ENCODE results near the gene ATG4B. TPM values are rescaled to one million over a fixed set of nuclear protein-coding genes. Genes with fewer than 3 reads are reported as not detected.

Gene ATG4B
- total RNA-seq, 4 donors from 2014 or later = 40.4 to 67.1 (median 50.3) TPM

- DNase-seq (ENCODE audit: low spot score) (no peak), ATAC-seq (ENCODE audit: low FRiP score) (no peak)
- TF ChIP-seq CTCF (IDR thresholded peaks at IDR 0.05) = no peak
Observed at GRCh38 chr2:241680044-241680443, 42.6 kb downstream of the ATG4B start.

- TF ChIP-seq CTCF (IDR thresholded peaks at IDR 0.05) = no peak
- DNase-seq (ENCODE audit: low spot score) (no peak), ATAC-seq (ENCODE audit: low FRiP score) (peak; percentile 83)
Observed at GRCh38 chr2:241680827-241681599, 43.5 kb downstream of the ATG4B start.

GRCh38 chr2:241686324-241686649 is 48.8 kb downstream of the ATG4B start:
- no peak for DNase-seq (ENCODE audit: low spot score)
- TF ChIP-seq CTCF (IDR thresholded peaks at IDR 0.05) = no peak
- ATAC-seq (ENCODE audit: low FRiP score) = no peak

GRCh38 chr2:241686650-241687425 is 49.3 kb downstream of the ATG4B start, which contains the start of gene DTYMK:
DTYMK (minus strand) TSS chr2:241686815; CDS start chr2:241686783, 32 bp downstream.
- peak; percentile 85 for DNase-seq (ENCODE audit: low spot score)
- peak; percentile 99 for ATAC-seq (ENCODE audit: low FRiP score)
- no peak for TF ChIP-seq CTCF (IDR thresholded peaks at IDR 0.05)

GRCh38 chr2:241689306-241689705 is 51.8 kb downstream of the ATG4B start:
- no peak for DNase-seq (ENCODE audit: low spot score)
- TF ChIP-seq CTCF (IDR thresholded peaks at IDR 0.05) = no peak
- no peak for ATAC-seq (ENCODE audit: low FRiP score)

GRCh38 chr2:241690202-241690717 is 52.8 kb downstream of the ATG4B start:
- no peak for DNase-seq (ENCODE audit: low spot score)
- ATAC-seq (ENCODE audit: low FRiP score) = no peak
- TF ChIP-seq CTCF (IDR thresholded peaks at IDR 0.05) = no peak

Data from omental fat pad (tissue), 4 donors.